ENCODE measurements around the gene BBX.

BBX gene

GRCh38 chr3:107753494-107753893 lies 230.7 kb downstream of the BBX start:
- no peak overlapping the region for H3K27ac ChIP-seq
- H3K9me3 ChIP-seq = no peaks in the 10 kb centered on the region
- peaks cover 0 to 6% (median under 1%) of the 10 kb centered on the region in 4 donors for H3K4me1 ChIP-seq
- H3K4me3 ChIP-seq = no peak overlapping the region
- peaks cover 0 to 10% (median 5%) of the 10 kb centered on the region in 3 donors for H3K36me3 ChIP-seq
- TF ChIP-seq, protein P1, sequence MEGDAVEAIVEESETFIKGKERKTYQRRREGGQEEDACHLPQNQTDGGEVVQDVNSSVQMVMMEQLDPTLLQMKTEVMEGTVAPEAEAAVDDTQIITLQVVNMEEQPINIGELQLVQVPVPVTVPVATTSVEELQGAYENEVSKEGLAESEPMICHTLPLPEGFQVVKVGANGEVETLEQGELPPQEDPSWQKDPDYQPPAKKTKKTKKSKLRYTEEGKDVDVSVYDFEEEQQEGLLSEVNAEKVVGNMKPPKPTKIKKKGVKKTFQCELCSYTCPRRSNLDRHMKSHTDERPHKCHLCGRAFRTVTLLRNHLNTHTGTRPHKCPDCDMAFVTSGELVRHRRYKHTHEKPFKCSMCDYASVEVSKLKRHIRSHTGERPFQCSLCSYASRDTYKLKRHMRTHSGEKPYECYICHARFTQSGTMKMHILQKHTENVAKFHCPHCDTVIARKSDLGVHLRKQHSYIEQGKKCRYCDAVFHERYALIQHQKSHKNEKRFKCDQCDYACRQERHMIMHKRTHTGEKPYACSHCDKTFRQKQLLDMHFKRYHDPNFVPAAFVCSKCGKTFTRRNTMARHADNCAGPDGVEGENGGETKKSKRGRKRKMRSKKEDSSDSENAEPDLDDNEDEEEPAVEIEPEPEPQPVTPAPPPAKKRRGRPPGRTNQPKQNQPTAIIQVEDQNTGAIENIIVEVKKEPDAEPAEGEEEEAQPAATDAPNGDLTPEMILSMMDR (IDR thresholded peaks at IDR 0.05) = peak; percentile 48 to 51
- intact Hi-C loops (cut with DNase I; ENCODE audit: low total_unique reads) = loop anchor here (10.0 kb wide), 1 partner anchor 91 kb away; no protein-coding TSS in a partner anchor
- H3K27me3 ChIP-seq = no peaks in the 10 kb centered on the region
- peak in 1 of 2 donors; percentile 33 for DNase-seq

GRCh38 chr3:107753976-107754375 lies 231.2 kb downstream of the BBX start:
- TF ChIP-seq, protein P1 (IDR thresholded peaks at IDR 0.05) = no peak
- H3K4me3 ChIP-seq = no peak overlapping the region
- no peaks in the 10 kb centered on the region for H3K9me3 ChIP-seq
- no peaks in the 10 kb centered on the region for H3K27me3 ChIP-seq
- DNase-seq = no peak
- H3K27ac ChIP-seq = no peak overlapping the region
- peaks cover 0 to 5% (median 5%) of the 10 kb centered on the region in 3 donors for H3K36me3 ChIP-seq
- intact Hi-C loops (cut with DNase I; ENCODE audit: low total_unique reads) = loop anchor here (10.0 kb wide), 1 partner anchor 91 kb away; no protein-coding TSS in a partner anchor
- peaks cover 0 to 7% (median 3%) of the 10 kb centered on the region in 4 donors for H3K4me1 ChIP-seq

DNA sequence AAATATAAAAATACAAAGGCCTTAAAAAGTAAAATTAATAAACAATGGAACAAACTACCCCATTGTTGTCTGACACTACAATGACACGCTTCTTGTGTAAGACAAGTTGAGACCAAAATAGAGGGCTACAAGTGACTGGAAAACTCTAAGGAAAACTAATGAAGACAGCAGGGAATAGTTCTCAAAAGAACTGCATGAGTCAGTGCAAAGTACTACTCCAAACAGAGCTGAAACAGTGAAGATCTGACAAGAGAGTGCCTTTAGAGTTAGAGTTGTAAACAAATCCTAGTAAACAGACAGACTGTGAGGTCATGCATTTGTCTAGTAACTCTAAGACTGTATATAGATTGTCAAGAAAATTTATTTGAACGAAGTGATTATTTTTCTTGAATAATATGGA lies 233.9 kb downstream of the BBX start:
- Histone ChIP-seq H3K4me1 (peaks cover 0 to 9% (median 3%) of the 10 kb centered on the region in 4 donors), H3K27ac (no peak overlapping the region), H3K27me3 (no peaks in the 10 kb centered on the region), H3K36me3 (peaks cover 0 to 5% (median 5%) of the 10 kb centered on the region in 3 donors), H3K4me3 (no peak overlapping the region), H3K9me3 (no peaks in the 10 kb centered on the region)
- intact Hi-C loops (cut with DNase I; ENCODE audit: low total_unique reads) = loop anchor here (10.0 kb wide), 1 partner anchor 88 kb away; no protein-coding TSS in a partner anchor
- no peak for DNase-seq
- TF ChIP-seq, protein P1 (IDR thresholded peaks at IDR 0.05) = no peak

DNA sequence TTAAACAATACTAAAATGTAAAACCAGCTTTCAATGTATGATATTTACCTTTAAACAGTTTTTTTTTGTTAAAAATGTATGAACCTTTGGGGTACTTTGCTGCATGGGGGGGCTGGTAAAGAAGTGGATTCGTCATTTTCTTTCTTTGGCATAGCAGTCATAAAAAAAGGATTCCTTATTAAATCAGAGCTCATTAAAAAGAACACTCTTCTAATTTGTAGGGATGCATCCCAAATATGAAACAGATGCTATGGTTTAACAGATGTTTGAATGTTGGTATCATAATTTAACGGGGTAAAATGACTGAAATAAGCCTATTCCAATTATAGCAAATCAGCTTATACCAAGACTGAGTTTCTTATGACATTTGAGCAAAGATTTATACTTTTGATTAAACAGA lies 234.4 kb downstream of the BBX start:
- no peak for DNase-seq
- TF ChIP-seq, protein P1 (IDR thresholded peaks at IDR 0.05) = no peak
- Histone ChIP-seq H3K4me1 (peaks cover 0 to 9% (median 3%) of the 10 kb centered on the region in 4 donors), H3K9me3 (no peaks in the 10 kb centered on the region), H3K4me3 (no peak overlapping the region), H3K27me3 (no peaks in the 10 kb centered on the region), H3K36me3 (peaks cover 0 to 5% (median 5%) of the 10 kb centered on the region in 3 donors), H3K27ac (no peak overlapping the region)
- intact Hi-C loops (cut with DNase I; ENCODE audit: low total_unique reads) = loop anchor here (10.0 kb wide), 1 partner anchor 88 kb away; no protein-coding TSS in a partner anchor

DNA sequence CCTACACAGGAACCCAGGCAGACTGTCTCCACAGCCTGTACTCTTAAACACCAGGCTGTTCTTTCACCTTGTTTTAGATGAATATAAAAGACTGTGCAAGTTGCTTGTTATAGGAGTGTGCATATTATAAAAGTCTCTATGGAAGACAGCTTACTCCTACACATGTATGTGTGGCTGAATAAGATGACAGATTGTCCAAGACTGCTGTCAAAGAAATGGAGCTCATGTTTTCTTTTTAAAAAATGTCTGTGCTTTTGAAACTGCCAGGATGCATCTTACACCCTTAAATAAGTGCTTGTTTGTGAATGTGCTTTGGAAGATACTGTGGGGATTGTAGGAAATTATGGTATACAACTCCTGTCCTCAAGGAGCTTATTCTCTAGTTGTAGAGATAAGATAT lies 237.4 kb downstream of the BBX start:
- H3K27ac ChIP-seq = no peak overlapping the region
- TF ChIP-seq, protein P1 (IDR thresholded peaks at IDR 0.05) = no peak
- no peak for DNase-seq
- H3K9me3 ChIP-seq = no peaks in the 10 kb centered on the region
- H3K4me1 ChIP-seq = peaks cover 0 to 9% (median 0%) of the 10 kb centered on the region in 4 donors
- intact Hi-C loops (cut with DNase I; ENCODE audit: low total_unique reads) = no loop called here
- no peaks in the 10 kb centered on the region for H3K27me3 ChIP-seq
- H3K4me3 ChIP-seq = no peak overlapping the region
- peaks cover 0 to 5% (median 5%) of the 10 kb centered on the region in 3 donors for H3K36me3 ChIP-seq

Data from tibial artery (tissue), 4 donors.